BLaER1 treated with 17β-estradiol and CSF1 and Interleukin-3, amounts not matched to agents 10 nM and 100 nM (cell line): ENCODE measurements around the gene TOMM20.

Experiments used
- H3K27ac ChIP-seq, 11 experiments: shearing (Covaris generic); formaldehyde crosslinking; 2 replicates each; pipeline ENCODE4 v1.8.1; 2022
- H3K27me3 ChIP-seq, 11 experiments: shearing (Covaris generic); formaldehyde crosslinking; 2 replicates each; pipeline ENCODE4 v1.8.1; 2022
- H3K36me3 ChIP-seq, 11 experiments: shearing (Covaris generic); formaldehyde crosslinking; 2 replicates each; pipeline ENCODE4 v1.8.1; 2022
- H3K4me1 ChIP-seq, 10 experiments: shearing (Covaris generic); formaldehyde crosslinking; 2 replicates each; pipeline ENCODE4 v1.8.1; 2022
- H3K4me2 ChIP-seq, 11 experiments: shearing (Covaris generic); formaldehyde crosslinking; 2 replicates each; pipeline ENCODE4 v1.8.1; 2022
- H3K4me3 ChIP-seq, 10 experiments: shearing (Covaris generic); formaldehyde crosslinking; 2 replicates each; pipeline ENCODE4 v1.8.1; 2022
- H3K9ac ChIP-seq, 11 experiments: shearing (Covaris generic); formaldehyde crosslinking; 2 replicates each; pipeline ENCODE4 v1.8.1; 2022
- H3K9me3 ChIP-seq, 11 experiments: shearing (Covaris generic); formaldehyde crosslinking; replicated peaks in 1 of 11; 2 replicates each; pipeline ENCODE4 v1.8.1; 2022
- H4K20me1 ChIP-seq, 11 experiments: shearing (Covaris generic); formaldehyde crosslinking; 2 replicates each; pipeline ENCODE4 v1.8.1; 2022
- Cebpa-rat ChIP-seq, 11 experiments: shearing (Covaris generic); IDR thresholded peaks; 2 replicates each; pipeline ENCODE4 v1.8.1; 2022

The TOMM20 gene

DNA sequence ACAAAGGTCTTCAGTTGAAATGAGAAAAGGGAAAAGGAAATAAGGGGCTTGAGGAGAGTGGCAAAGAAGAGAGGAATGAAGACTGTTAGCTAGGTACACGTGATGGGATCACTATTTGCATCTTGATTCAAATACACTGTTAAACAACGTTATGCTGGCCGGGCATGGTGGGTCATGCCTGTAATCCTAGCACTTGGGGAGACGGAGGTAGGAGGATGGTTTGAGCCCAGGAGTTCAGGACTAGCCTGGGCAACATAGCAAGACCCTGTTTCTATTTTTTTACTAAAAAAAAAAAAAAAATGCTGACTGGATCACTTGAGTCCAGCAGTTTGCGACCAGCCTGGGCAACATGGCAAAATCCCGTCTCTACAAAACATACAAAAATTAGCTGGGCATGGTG is 30.0 kb upstream of the TOMM20 start:
- Histone ChIP-seq H4K20me1 (peaks cover 0 to 57% (median 10%) of the 10 kb centered on the region in 11 experiments; a peak in 9 of 22 replicates), H3K27ac (no peak overlapping the region), H3K9me3 (no peaks in the 10 kb centered on the region), H3K9ac (no peak overlapping the region), H3K4me1 (peaks cover 23 to 45% (median 31%) of the 10 kb centered on the region in 10 experiments), H3K4me2 (peak overlapping the region in 9 of 11 experiments; percentile 84 to 95 (median 87); a peak in 5 of 22 replicates), H3K4me3 (no peak overlapping the region), H3K27me3 (no peaks in the 10 kb centered on the region), H3K36me3 (peaks cover 53 to 67% (median 62%) of the 10 kb centered on the region in 11 experiments)
- no peak for TF ChIP-seq Cebpa-rat (IDR thresholded peaks at IDR 0.05)

- H3K4me1 ChIP-seq, result peaks cover 23 to 44% (median 31%) of the 10 kb centered on the region in 10 experiments
- no peak for TF ChIP-seq Cebpa-rat (IDR thresholded peaks at IDR 0.05)
- H3K4me2 ChIP-seq, result peak overlapping the region in 1 of 11 experiments; percentile 12; a peak in 2 of 22 replicates
- no peak overlapping the region for H3K4me3 ChIP-seq
- no peaks in the 10 kb centered on the region for H3K27me3 ChIP-seq
- peaks cover 0 to 72% (median 10%) of the 10 kb centered on the region in 11 experiments; a peak in 11 of 22 replicates for H4K20me1 ChIP-seq
- peaks cover 68 to 80% (median 77%) of the 10 kb centered on the region in 11 experiments for H3K36me3 ChIP-seq
- H3K27ac ChIP-seq, result no peak overlapping the region
- H3K9ac ChIP-seq, result peak overlapping the region in 1 of 11 experiments; percentile 24; a peak in 2 of 22 replicates
- H3K9me3 ChIP-seq, result no peaks in the 10 kb centered on the region
These were observed 28.5 kb upstream of the TOMM20 start for GRCh38 chr1:235157150-235157549.

DNA sequence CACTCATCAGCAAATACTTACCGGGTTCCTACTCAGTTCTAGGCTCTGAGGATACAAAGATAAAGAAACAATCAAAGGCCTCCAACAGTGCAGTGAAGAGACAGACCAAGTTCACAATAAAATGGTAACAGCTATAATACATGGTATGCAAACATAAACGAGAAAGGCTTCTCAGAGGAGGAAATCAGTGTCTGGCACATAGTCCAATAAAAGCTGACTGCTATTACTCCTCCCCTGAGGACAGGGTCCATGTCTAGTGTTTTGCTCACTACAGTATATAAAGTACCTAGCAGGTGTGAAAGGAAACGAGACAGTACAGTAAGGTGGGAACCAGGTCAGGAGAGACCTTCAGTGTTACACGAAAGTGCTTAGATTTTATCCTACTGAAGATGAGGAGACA is 28.1 kb upstream of the TOMM20 start:
- peaks cover 72 to 84% (median 81%) of the 10 kb centered on the region in 11 experiments for H3K36me3 ChIP-seq
- no peaks in the 10 kb centered on the region for H3K9me3 ChIP-seq
- no peak overlapping the region for H3K27ac ChIP-seq
- H3K4me3 ChIP-seq, result no peak overlapping the region
- H4K20me1 ChIP-seq, result peaks cover 0 to 76% (median 11%) of the 10 kb centered on the region in 11 experiments; a peak in 13 of 22 replicates
- peaks cover 20 to 40% (median 27%) of the 10 kb centered on the region in 10 experiments for H3K4me1 ChIP-seq
- no peak overlapping the region; a peak in 1 of 22 replicates for H3K4me2 ChIP-seq
- no peaks in the 10 kb centered on the region for H3K27me3 ChIP-seq
- no peak for TF ChIP-seq Cebpa-rat (IDR thresholded peaks at IDR 0.05)
- no peak overlapping the region for H3K9ac ChIP-seq

DNA sequence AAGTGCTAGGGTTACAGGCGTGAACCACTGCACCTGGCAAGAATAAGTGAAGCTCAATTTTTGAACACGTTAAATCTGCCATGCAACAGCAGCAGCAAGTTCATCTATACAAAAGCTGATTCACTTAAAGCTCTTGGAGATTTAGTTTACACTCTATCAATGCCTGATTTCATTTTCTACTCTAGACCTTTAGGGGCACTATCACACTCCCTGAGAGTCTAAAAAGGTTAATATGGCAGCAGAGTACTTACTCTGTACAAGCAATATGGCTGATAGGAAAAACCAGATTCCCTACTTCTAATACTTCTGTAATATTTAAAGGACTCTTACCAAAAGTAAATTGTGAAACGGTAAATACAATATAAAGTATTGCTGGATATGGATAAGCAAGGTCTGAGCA is 27.6 kb upstream of the TOMM20 start:
- Histone ChIP-seq H3K27ac (no peak overlapping the region), H3K4me1 (peaks cover 18 to 38% (median 24%) of the 10 kb centered on the region in 10 experiments), H3K4me3 (no peak overlapping the region), H3K4me2 (no peak overlapping the region), H3K36me3 (peaks cover 76 to 88% (median 86%) of the 10 kb centered on the region in 11 experiments), H4K20me1 (peaks cover 0 to 81% (median 16%) of the 10 kb centered on the region in 11 experiments; a peak in 16 of 22 replicates), H3K9ac (no peak overlapping the region), H3K9me3 (no peaks in the 10 kb centered on the region), H3K27me3 (no peaks in the 10 kb centered on the region)
- TF ChIP-seq Cebpa-rat (IDR thresholded peaks at IDR 0.05), result no peak

DNA sequence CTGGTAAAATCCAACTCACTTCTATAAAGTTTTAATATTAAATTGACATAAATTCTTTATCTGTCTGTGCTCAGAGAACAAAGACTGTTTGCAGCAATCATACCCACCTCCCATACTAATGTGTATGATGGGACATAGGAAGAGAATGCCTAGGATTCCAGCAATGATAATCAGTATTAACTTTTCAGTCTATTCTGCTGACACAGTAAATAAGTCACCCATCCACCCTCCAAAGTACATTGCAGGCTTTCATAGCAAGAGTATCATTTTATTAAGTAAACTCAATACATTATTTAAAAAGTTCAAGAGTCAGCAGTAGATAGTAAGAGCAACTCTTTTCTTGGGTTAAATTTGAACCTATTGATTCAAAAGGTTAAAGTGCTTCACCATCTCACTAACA is 23.6 kb upstream of the TOMM20 start:
- TF ChIP-seq Cebpa-rat (IDR thresholded peaks at IDR 0.05), result no peak
- peaks cover 0 to 9% (median 2%) of the 10 kb centered on the region in 10 experiments; a peak in 6 of 20 replicates for H3K4me1 ChIP-seq
- no peaks in the 10 kb centered on the region for H3K9me3 ChIP-seq
- H3K4me3 ChIP-seq, result no peak overlapping the region
- H4K20me1 ChIP-seq, result peaks cover 3 to 93% (median 30%) of the 10 kb centered on the region in 11 experiments; a peak in 19 of 22 replicates
- peaks cover 95 to 99% (median 97%) of the 10 kb centered on the region in 11 experiments for H3K36me3 ChIP-seq
- no peak overlapping the region for H3K9ac ChIP-seq
- H3K27ac ChIP-seq, result no peak overlapping the region
- no peak overlapping the region for H3K4me2 ChIP-seq
- no peaks in the 10 kb centered on the region for H3K27me3 ChIP-seq

GRCh38 chr1:235151033-235151432 is 22.4 kb upstream of the TOMM20 start:
- Histone ChIP-seq H3K4me1 (no peaks in the 10 kb centered on the region), H3K27me3 (no peaks in the 10 kb centered on the region), H3K36me3 (peaks cover 95 to 99% (median 97%) of the 10 kb centered on the region in 11 experiments), H3K4me2 (no peak overlapping the region), H3K27ac (no peak overlapping the region), H3K9ac (no peak overlapping the region), H4K20me1 (peaks cover 0 to 93% (median 28%) of the 10 kb centered on the region in 11 experiments; a peak in 18 of 22 replicates), H3K4me3 (no peak overlapping the region), H3K9me3 (no peaks in the 10 kb centered on the region)
- TF ChIP-seq Cebpa-rat (IDR thresholded peaks at IDR 0.05), result no peak

GRCh38 chr1:235149824-235150223 is 21.2 kb upstream of the TOMM20 start:
- H3K9me3 ChIP-seq, result no peaks in the 10 kb centered on the region

DNA sequence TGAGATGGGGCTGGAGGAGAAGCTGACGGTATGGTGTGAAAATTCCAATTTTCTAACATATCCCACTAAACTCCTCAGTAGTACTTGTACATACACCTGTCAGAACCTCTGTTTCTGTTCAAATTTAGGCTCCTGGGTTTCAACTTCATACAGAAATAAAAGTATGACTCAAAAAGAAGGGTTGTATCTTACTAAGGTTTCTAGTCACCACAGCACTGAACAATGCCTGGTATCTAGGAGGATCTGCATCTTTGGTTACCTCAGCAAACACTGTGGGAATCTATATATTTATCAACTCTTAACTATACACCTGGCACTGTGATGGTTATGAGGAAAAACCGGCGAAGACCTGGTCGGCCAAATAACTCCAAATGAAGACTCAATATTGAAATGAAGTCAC is 18.6 kb upstream of the TOMM20 start:
- H3K4me3 ChIP-seq, result no peak overlapping the region
- TF ChIP-seq Cebpa-rat (IDR thresholded peaks at IDR 0.05), result no peak
- peaks cover 0 to 91% (median 36%) of the 10 kb centered on the region in 11 experiments; a peak in 18 of 22 replicates for H4K20me1 ChIP-seq
- H3K4me1 ChIP-seq, result no peaks in the 10 kb centered on the region
- no peak overlapping the region for H3K9ac ChIP-seq
- H3K4me2 ChIP-seq, result no peak overlapping the region
- no peak overlapping the region for H3K27ac ChIP-seq
- H3K36me3 ChIP-seq, result peaks cover 98 to 100% (median 98%) of the 10 kb centered on the region in 11 experiments
- no peaks in the 10 kb centered on the region for H3K9me3 ChIP-seq
- H3K27me3 ChIP-seq, result no peaks in the 10 kb centered on the region

More at GRCh38 chr1:235149824-235150223, 21.2 kb upstream of the TOMM20 start:
- H3K36me3 ChIP-seq, result peaks cover 97 to 100% (median 98%) of the 10 kb centered on the region in 11 experiments
- H3K27me3 ChIP-seq, result no peaks in the 10 kb centered on the region
- no peaks in the 10 kb centered on the region for H3K4me1 ChIP-seq
- no peak overlapping the region for H3K9ac ChIP-seq
- H3K4me3 ChIP-seq, result no peak overlapping the region
- H4K20me1 ChIP-seq, result peaks cover 0 to 96% (median 32%) of the 10 kb centered on the region in 11 experiments; a peak in 18 of 22 replicates
- H3K4me2 ChIP-seq, result no peak overlapping the region
- TF ChIP-seq Cebpa-rat (IDR thresholded peaks at IDR 0.05), result no peak
- no peak overlapping the region for H3K27ac ChIP-seq

GRCh38 chr1:235145639-235146038 is 17.0 kb upstream of the TOMM20 start:
- no peaks in the 10 kb centered on the region for H3K4me1 ChIP-seq
- no peaks in the 10 kb centered on the region for H3K27me3 ChIP-seq
- no peak for TF ChIP-seq Cebpa-rat (IDR thresholded peaks at IDR 0.05)
- no peak overlapping the region for H3K9ac ChIP-seq
- H3K36me3 ChIP-seq, result peaks cover 94 to 100% (median 98%) of the 10 kb centered on the region in 11 experiments
- peaks cover 0 to 75% (median 28%) of the 10 kb centered on the region in 11 experiments; a peak in 17 of 22 replicates for H4K20me1 ChIP-seq
- H3K27ac ChIP-seq, result no peak overlapping the region
- no peak overlapping the region for H3K4me3 ChIP-seq
- H3K4me2 ChIP-seq, result no peak overlapping the region
- peaks cover 0 to 4% (median 0%) of the 10 kb centered on the region in 11 experiments; a peak in 2 of 22 replicates for H3K9me3 ChIP-seq
